HG03095 (cell line): ENCODE measurements around the gene NDUFA7.
"Not testable (repeated sequence)": the region's sequence is repeated elsewhere in the genome, so short reads cannot be mapped to it uniquely, and the experiment has no call there.

Source experiments
- ATAC-seq: cut with Tn5 transposase; IDR thresholded peaks from one replicate; pipeline ENCODE4 v1.9.1; 2021; ENCODE audit warnings: moderate library complexity; ENCODE audit not compliant: unreplicated experiment

The NDUFA7 gene

DNA sequence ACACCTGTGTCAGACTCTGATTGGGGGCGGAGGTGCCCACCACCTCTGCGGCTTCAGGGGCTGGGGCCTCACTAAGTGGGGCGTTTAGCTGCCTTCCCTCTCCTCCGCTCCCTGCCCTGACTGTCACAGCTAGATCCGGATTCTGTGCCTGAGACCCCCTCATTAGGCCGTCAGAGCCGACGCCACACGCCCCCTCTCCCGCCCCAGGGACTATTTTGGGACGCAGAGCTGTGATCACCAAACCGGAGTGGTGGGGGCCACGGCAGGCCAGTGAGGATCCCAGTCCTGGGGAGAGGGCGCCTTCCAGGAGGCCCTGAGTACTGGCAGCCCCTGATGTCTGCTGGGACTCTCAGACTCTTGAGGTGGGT lies 21.1 kb upstream of the NDUFA7 start:
- no peak for ATAC-seq

DNA sequence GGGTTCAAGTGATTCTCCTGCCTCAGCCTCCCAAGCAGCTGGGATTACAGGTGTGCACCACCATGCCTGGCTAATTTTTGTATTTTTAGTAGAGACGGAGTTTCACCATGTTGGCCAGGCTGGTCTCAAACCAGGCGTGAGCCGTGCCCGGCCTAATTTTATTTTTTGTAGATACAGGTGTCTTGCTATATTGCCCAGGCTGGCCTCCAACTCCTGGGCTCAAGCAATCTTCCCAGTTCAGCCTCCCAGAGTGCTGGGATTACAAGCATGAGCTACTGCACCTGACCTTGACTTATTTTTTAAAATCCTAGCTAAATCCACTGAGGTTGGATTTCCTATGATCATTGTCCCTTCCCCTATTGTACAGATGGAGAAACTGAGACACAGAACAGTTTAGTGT lies 20.3 kb upstream of the NDUFA7 start:
- ATAC-seq: not testable (repeated sequence)

GRCh38 chr19:8340341-8341096 lies 19.3 kb upstream of the NDUFA7 start:
- ATAC-seq: no peak

GRCh38 chr19:8338835-8339234 lies 17.7 kb upstream of the NDUFA7 start:
- ATAC-seq: no peak

DNA sequence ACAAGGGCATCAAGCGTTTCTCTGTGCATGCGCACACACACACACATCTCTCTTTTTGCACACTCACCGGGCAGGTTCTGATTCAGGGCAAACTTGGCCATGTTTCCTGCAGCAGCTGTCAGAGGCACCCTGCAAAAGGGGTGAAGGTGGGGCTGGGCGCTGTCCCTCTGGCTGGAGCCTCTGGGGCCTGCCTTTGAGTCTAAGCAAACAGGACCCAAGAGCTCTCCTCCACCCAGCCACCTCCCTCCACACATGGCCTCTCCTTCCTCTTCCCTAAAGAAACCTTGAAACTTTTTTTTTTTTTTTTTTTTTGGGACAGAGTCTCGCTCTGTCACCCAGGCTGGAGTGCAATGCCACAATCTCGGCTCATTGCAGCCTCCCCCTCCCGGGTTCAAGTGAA lies 16.6 kb upstream of the NDUFA7 start:
- no peak for ATAC-seq

DNA sequence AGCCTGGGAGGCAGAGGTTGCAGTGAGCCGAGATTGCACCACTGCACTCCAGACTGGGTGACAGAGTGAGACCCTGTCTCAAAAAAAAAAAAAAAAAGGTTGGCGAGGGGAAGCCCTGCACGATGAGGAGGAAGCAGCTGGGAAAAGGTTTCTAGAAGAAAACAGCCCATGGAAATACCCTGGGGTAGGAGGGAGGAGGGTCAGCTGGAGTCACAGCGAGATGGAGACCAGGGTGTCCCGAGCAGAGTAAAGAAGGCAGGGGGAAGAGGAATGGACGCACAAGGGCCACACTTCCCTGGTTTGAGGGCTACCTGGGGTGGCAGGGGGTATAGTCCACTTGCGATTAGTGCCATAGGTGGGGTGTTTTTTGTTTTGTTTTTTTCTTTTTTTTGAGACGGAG lies 15.5 kb upstream of the NDUFA7 start:
- no peak for ATAC-seq

DNA sequence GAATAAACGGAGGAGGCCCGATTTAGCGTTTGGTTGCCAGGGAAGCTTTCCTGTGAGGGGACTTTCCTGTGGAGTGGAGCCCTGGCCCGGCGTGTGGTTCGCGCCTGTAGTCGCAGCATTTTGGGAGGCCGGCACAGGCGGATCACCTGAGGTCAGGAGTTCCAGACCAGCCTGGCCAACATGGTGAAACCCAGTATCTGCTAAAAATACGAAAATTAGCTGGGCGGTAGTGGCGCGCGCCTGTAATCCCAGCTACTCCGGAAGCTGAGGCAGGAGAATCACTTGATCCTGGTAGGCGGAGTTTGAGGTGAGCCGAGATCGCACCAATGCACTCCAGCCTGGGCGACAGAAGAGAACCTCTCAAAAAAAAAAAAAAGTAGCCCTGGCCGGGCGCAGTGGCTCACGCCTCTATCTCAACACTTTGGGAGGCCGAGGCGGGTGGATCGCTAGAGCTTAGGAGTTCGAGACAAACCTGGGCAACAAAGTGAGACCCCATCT lies 14.9 kb upstream of the NDUFA7 start:
- no peak for ATAC-seq

DNA sequence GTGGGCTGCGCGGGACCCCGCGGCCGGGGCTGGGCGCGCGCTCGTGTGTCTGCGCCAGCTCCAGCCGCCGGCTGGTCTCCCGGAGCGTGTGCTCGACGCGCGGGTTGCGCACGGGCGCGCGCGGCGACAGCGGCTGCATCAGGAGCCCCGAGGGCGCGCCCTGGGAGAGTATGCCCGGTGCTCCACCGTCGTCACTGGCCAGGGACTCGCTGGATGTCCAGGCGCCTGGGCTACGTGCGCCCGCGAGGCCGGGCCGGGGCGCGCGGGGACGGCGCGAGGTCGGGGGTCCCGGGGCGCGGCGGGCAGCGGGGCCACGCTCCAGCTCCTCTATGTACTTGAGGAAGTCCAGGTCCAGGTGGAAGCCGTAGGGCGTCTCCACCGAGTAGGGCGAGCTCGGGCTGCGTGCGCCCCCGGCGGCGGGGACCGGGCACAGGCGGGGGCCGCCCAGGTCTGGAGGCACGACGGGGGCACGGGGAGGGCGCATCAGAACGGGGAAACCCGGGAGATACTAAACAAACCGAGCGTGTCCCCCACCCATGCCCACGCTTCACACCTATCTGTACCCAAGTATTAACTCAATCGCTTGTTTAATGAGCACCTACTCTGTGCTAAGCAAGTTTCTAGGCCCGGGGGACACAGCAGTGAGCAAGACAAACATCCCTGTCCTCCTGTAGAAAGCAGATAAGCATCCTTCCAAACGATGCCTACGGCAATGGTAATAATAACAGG lies 14.3 kb upstream of the NDUFA7 start:
- no peak for ATAC-seq

DNA sequence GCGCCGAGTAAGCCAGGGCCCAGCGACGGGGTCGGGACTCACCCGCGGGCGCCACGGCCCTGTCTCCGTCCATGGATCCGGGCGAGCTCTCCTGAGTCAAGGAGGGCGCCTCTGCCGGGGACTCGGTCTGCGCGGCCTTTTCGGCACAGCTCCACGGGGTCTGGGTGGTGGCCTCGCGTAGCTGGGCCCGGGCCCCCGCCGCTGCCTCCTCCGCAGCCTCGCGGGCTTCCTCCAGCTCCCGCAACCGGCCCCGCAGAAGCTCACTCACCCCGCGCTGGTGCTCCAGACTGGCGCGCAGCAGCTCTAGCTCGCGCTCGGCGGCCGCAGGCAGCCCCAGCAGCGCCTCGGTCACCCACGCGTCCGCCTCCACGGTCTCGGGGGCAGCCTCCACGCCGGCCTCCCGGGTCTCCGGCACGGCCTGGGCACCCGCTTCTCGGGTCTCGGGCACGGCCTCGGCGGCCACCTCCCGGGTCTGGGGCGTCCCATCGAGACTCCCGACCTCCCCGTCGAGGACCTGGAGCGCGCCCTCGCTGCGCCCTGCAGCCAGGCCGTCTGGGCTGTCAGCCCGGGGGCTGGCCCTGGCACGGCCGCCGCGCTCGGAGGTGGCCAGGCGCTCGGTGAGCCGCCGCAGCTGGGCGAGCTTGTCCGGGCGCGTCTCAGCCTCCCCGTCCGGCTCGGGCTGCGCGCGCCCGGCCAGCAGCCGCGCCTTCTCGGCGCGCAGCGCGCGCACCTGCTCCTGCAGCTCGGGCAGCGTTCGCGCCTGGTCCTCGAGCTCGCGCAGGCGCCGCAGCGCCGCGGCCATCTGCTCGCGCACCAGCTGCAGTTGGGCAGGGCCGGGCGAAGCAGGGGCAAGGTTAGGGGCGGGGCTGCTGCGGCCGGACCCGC lies 13.5 kb upstream of the NDUFA7 start:
- no peak for ATAC-seq

GRCh38 chr19:8333767-8334457 lies 12.7 kb upstream of the NDUFA7 start:
- no peak for ATAC-seq

DNA sequence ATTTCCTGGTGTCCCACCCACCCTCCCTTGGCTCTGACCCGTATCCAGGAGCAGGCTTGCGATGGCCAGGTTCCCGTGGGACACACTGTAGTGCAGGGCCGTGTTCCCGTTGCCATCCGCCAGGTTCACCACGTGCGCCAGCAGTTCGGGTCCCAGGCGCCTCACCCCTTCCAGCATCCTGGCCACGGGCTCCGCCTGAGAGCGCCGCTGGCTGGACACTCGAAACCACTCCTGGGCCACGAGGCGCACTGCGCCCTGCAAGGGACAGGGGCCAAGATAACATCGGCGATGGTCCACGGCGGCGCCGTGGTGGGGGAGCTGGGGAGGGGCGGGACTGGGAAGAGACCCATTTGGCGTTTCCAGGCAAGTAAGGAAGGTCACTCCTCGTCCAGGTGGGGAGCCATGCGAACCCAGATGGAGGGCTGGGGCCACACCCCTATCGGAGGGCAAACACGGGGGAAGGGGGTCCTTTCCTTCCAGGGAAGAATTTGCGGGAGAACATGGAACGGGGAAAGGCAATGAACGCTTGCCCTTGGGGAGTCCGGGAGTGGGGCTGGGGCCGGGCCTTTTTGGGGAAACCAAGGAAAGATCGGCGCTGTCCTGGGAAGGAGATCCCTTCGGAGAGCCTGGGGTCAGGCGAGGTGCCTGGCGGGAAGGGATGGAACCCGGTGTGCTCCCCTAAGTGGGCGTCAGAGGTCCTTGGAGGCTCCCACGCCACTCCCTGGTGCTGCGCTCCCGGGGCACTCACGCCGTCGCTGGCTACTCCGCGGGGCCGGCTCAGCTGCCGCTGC lies 12.0 kb upstream of the NDUFA7 start:
- no peak for ATAC-seq

- no peak for ATAC-seq
Observed at GRCh38 chr19:8331263-8331845, 10.2 kb upstream of the NDUFA7 start.

GRCh38 chr19:8329996-8330395 lies 8.8 kb upstream of the NDUFA7 start:
- no peak for ATAC-seq

DNA sequence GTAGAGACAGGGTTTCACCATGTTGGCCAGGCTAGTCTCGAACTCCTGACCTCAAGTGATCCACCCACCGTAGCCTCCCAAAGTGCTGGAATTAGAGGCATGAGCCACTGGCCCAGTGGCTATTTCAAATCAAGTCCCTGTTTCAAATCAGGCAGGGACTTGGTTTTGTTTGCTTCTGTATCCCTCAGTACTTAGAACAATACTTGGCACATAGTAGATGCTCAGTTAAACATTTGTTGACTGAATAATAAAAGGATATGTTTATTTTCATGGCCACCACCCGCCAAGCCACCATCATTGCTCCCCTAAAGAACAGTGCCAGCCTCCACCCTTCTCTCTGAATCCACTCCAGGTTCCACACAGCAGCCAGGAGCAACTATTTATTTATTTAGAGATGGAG lies 4.3 kb upstream of the NDUFA7 start:
- ATAC-seq: no peak

DNA sequence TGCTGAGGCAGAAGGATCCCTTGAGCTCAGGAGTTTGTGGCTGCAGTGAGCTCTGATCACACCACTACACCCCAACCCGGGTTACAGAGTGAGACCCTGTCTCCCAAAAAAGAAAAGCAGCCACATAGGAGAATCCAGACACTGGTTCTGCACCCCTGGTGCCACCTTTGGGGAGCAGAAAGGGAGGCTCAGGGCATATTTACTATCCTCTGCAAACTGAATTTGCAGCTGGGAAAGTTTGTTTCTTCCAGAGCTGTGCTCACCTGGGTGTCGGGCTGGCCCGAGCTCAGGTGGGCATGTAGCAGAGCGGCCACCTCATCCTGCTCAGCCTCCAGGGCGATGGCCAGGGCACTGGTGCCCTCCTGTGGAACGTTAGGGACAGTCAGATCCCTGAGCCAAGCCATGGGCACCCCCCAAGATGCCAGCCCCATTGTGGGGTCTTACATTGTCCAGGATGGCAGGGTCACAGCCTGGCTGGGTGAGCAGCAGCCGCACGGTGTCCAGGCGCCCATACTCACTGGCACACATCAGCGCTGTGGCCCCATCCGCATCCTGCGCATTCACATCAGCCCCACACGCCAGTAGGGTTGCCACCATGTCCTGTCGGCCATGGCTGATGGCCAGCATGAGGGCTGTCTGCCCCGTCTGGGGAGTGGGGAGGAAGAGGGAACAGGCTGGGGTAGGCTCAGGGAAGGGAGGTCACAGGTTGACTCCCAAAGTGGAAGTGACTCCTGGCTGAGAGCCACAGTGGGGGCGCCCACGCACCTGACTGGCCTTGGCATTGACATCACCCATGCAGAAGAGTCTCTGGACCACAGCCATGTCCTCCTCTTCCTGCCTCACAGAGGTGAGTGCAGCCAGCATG lies 3.2 kb upstream of the NDUFA7 start:
- ATAC-seq: no peak

GRCh38 chr19:8323781-8324185 lies 2.6 kb upstream of the NDUFA7 start:
- ATAC-seq: no peak

DNA sequence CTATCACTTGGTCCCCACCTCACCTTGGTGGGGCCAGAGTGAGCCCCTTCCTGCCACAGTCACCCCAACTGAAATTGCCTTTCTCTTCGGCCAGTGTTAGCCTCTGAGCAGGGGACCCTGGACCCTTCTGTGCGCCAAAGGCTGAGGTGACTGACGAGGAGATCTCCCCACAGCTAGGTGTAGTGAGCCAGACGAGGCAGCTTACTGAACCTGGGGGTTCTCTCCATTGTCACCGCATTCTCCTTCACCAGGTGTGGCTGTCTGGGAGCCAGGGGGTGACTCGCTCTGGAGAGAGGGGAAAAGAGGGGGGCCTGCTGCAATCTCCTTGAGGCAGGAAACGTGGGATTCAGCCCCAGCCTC lies 1.4 kb upstream of the NDUFA7 start:
- ATAC-seq: no peak

DNA sequence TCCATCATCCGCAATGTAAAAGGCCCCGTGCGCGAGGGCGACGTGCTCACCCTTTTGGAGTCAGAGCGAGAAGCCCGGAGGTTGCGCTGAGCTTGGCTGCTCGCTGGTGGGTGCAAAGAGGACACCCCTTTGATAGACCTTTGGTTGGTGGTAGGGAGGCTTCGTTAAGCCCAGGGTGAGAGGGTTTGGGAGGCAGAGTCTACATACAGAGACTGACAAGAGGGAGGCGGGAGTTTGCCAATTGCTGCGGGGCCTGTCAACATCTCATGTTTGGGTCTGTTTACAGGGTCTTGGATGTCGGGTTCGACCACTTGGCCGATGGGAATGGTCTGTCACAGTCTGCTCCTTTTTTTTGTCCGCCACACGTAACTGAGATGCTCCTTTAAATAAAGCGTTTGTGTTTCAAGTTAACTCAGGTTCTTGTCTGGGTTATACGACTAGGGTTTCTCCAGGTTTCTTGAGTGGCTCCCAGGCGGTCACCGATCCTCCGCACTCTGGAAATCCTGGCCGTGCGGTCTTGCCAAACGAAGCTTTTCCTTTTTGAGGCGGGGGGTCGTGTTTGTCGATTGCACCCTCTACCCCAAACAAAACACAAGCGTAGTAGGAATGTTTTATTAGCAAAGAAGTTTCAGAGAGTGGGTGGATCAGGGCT lies 937 bp upstream of the NDUFA7 start:
- no peak for ATAC-seq
